Body of pancreas (tissue), 4 donors: Measurements from ENCODE around the gene CD300LF.

ENCODE experiments used
- CTCF ChIP-seq, 7 experiments: fragments of 450-650 bp in 4 of 7; fragments of 200-600 bp in 3 of 7; sonication (generic) in 3 of 7; IDR thresholded peaks; one replicate each; pipeline ENCODE4 v1.5.1; 2016 to 2019; ENCODE audit warnings: antibody characterized with exemption in 7 of 7
- POLR2A ChIP-seq, 3 donors: fragments of 450-650 bp; IDR thresholded peaks; one replicate each; pipeline ENCODE4 v1.6.1; 2016; ENCODE audit warnings: antibody characterized with exemption in 3 of 3, mild to moderate bottlenecking in 2 of 3

- TF ChIP-seq POLR2A (IDR thresholded peaks at IDR 0.05) (no peak), CTCF (IDR thresholded peaks at IDR 0.05) (no peak)
Measured at GRCh38 chr17:74663561-74663960, 49.2 kb downstream of the CD300LF start.
